HEK293 (cell line): Measurements from ENCODE around the gene ALG11.

Source experiments
- CTCF ChIA-PET: fragments of 350-600 bp; formaldehyde crosslinking; extraction: SDS; loops from one replicate; lab custom pipeline; 2021; ENCODE audit warnings: antibody characterized with exemption; lab: Yijun Ruan, JAX
- POLR2A ChIA-PET: fragments of 300-600 bp; formaldehyde crosslinking; extraction: SDS; loops from one replicate; lab custom pipeline; 2020; ENCODE audit warnings: antibody characterized with exemption, inconsistent platforms; lab: Yijun Ruan, JAX
- H3K27ac ChIP-seq: fragments of 200-500 bp; sonication (Bioruptor generic); 2 replicates; pipeline ENCODE4 v1.5.1; 2014; ENCODE audit warnings: low read depth, low read length, control low read depth, inconsistent platforms; ENCODE audit errors: extremely low read depth
- H3K36me3 ChIP-seq, 2 experiments: fragments of 200-500 bp in 1 of 2; sonication (Bioruptor generic) in 1 of 2; 1 replicate in 1 of 2; 2 replicates in 1 of 2; pipeline ENCODE4 v1.5.1; 2014 to 2017; ENCODE audit warnings: inconsistent platforms in 2 of 2, low read length in 2 of 2; ENCODE audit not compliant: control insufficient read depth in 2 of 2, insufficient read depth in 1 of 2
- H3K4me1 ChIP-seq: fragments of 200-500 bp; sonication (Bioruptor generic); 2 replicates; pipeline ENCODE4 v1.5.1; 2014; ENCODE audit warnings: mild to moderate bottlenecking, low read length, inconsistent platforms; ENCODE audit not compliant: control insufficient read depth, insufficient read depth
- H3K4me3 ChIP-seq: 2 replicates; pipeline ENCODE4 v1.5.1; 2011; ENCODE audit warnings: low read depth, mild to moderate bottlenecking, control low read depth, low read length, moderate library complexity
- H3K9me3 ChIP-seq: fragments of 200-500 bp; sonication (Bioruptor generic); 2 replicates; pipeline ENCODE4 v1.5.1; 2014; ENCODE audit warnings: low read depth, low read length, inconsistent platforms; ENCODE audit not compliant: control insufficient read depth, insufficient read depth
- EGR2 ChIP-seq: fragments of 450-650 bp; formaldehyde crosslinking; IDR thresholded peaks from 2 replicates; pipeline ENCODE4 v1.5.1; 2016; ENCODE audit warnings: low read depth, missing biosample characterization, missing genetic modification characterization
- GLIS2 ChIP-seq: fragments of 450-650 bp; formaldehyde crosslinking; IDR thresholded peaks from 2 replicates; pipeline ENCODE4 v1.5.1; 2016; ENCODE audit warnings: missing biosample characterization, missing genetic modification characterization
- HOXA7 ChIP-seq: sonication (generic); formaldehyde crosslinking; IDR thresholded peaks from 2 replicates; pipeline ENCODE4 v1.8.1; 2022; ENCODE audit warnings: missing genetic modification reagents, borderline replicate concordance
- HOXD13 ChIP-seq: sonication (generic); formaldehyde crosslinking; IDR thresholded peaks from 2 replicates; pipeline ENCODE4 v1.8.0; 2022; ENCODE audit warnings: missing genetic modification reagents, borderline replicate concordance
- KLF1 ChIP-seq: fragments of 450-650 bp; formaldehyde crosslinking; IDR thresholded peaks from 2 replicates; pipeline ENCODE4 v1.5.1; 2016; ENCODE audit warnings: missing biosample characterization, missing genetic modification characterization
- KLF7 ChIP-seq: fragments of 450-650 bp; formaldehyde crosslinking; IDR thresholded peaks from 2 replicates; pipeline ENCODE4 v1.5.1; 2016; ENCODE audit warnings: missing biosample characterization, missing genetic modification characterization, borderline replicate concordance
- SP2 ChIP-seq: fragments of 450-650 bp; formaldehyde crosslinking; IDR thresholded peaks from 2 replicates; pipeline ENCODE4 v1.5.1; 2016; ENCODE audit warnings: missing biosample characterization, missing genetic modification characterization
- ZBTB26 ChIP-seq: fragments of 450-650 bp; formaldehyde crosslinking; optimal IDR thresholded peaks from 2 replicates; pipeline ENCODE3; 2016; ENCODE audit warnings: missing biosample characterization, mild to moderate bottlenecking, missing genetic modification characterization
- ZBTB48 ChIP-seq: fragments of 450-650 bp; formaldehyde crosslinking; IDR thresholded peaks from 2 replicates; pipeline ENCODE4 v1.5.1; 2016; ENCODE audit warnings: missing biosample characterization, missing genetic modification characterization
- ZNF221 ChIP-seq: fragments of 450-650 bp; formaldehyde crosslinking; IDR thresholded peaks from 2 replicates; pipeline ENCODE4 v1.5.1; 2017; ENCODE audit warnings: missing biosample characterization, missing genetic modification characterization, borderline replicate concordance
- ZNF248 ChIP-seq: fragments of 450-650 bp; formaldehyde crosslinking; IDR thresholded peaks from 2 replicates; pipeline ENCODE4 v1.5.1; 2017; ENCODE audit warnings: missing biosample characterization, missing genetic modification characterization
- ZNF37A ChIP-seq: fragments of 450-650 bp; IDR thresholded peaks from 2 replicates; pipeline ENCODE4 v1.5.1; 2018; ENCODE audit warnings: missing biosample characterization, missing genetic modification characterization
- ZNF555 ChIP-seq: fragments of 450-650 bp; formaldehyde crosslinking; conservative IDR thresholded peaks from 2 replicates; pipeline ENCODE4 v1.5.1; 2017; ENCODE audit warnings: missing biosample characterization, mild to moderate bottlenecking, missing genetic modification characterization, inconsistent platforms
- ZNF561 ChIP-seq: fragments of 450-650 bp; IDR thresholded peaks from 2 replicates; pipeline ENCODE4 v1.5.1; 2018; ENCODE audit warnings: missing biosample characterization, missing genetic modification characterization, borderline replicate concordance
- ZNF654 ChIP-seq: fragments of 450-650 bp; formaldehyde crosslinking; IDR thresholded peaks from 2 replicates; pipeline ENCODE4 v1.5.1; 2016; ENCODE audit warnings: low read depth, missing biosample characterization, missing genetic modification characterization
- ZNF785 ChIP-seq: fragments of 450-650 bp; formaldehyde crosslinking; IDR thresholded peaks from 2 replicates; pipeline ENCODE4 v1.5.1; 2016; ENCODE audit warnings: missing biosample characterization, missing genetic modification characterization
- ZSCAN16 ChIP-seq: fragments of 450-650 bp; formaldehyde crosslinking; IDR thresholded peaks from 2 replicates; pipeline ENCODE4 v1.5.1; 2016; ENCODE audit warnings: missing biosample characterization, missing genetic modification characterization
- ZSCAN23 ChIP-seq: fragments of 450-650 bp; formaldehyde crosslinking; IDR thresholded peaks from 2 replicates; pipeline ENCODE4 v1.5.1; 2016; ENCODE audit warnings: missing biosample characterization, missing genetic modification characterization
- TF ChIP-seq, protein P1 (sequence below): fragments of 450-650 bp; formaldehyde crosslinking; IDR thresholded peaks from 2 replicates; pipeline ENCODE4 v1.5.1; 2016; ENCODE audit warnings: missing biosample characterization, missing genetic modification characterization
- TF ChIP-seq, protein P2 (sequence below): fragments of 450-650 bp; formaldehyde crosslinking; IDR thresholded peaks from 2 replicates; pipeline ENCODE4 v1.5.1; 2016; ENCODE audit warnings: missing biosample characterization, missing genetic modification characterization
- TF ChIP-seq, protein P3 (sequence below): fragments of 450-650 bp; formaldehyde crosslinking; IDR thresholded peaks from 2 replicates; pipeline ENCODE4 v1.5.1; 2016; ENCODE audit warnings: missing biosample characterization, missing genetic modification characterization

The ALG11 gene

GRCh38 chr13:51999921-52000320, 12.3 kb upstream of the ALG11 start:
- Histone ChIP-seq H3K36me3 (no peaks in the 10 kb centered on the region), H3K4me1 (peaks cover 14% of the 10 kb centered on the region), H3K9me3 (no peaks in the 10 kb centered on the region), H3K4me3 (no peak overlapping the region), H3K27ac (no peak overlapping the region)
- CTCF ChIA-PET, result interaction anchor here (1.0 to 2.6 kb wide), 3 partner anchors 8 to 127 kb away, joined by 3 to 16 read pairs (median 4); no protein-coding TSS in a partner anchor
- TF ChIP-seq ZNF785 (tag by site-specific recombination) (no peak), ZNF561 (tag by site-specific recombination) (no peak), ZBTB26 (no peak), ZNF221 (no peak), HOXA7 (CRISPR knock-in tag) (no peak), ZBTB48 (tag by site-specific recombination) (no peak), ZNF248 (no peak), HOXD13 (CRISPR knock-in tag) (no peak), KLF7 (tag by site-specific recombination) (no peak), ZNF555 (tag by site-specific recombination) (no peak), EGR2 (tag by site-specific recombination) (0 out of 2 replicates have a peak, but pooled peaks have one; percentile 21), GLIS2 (tag by site-specific recombination) (0 out of 2 replicates have a peak, but pooled peaks have one; percentile 49), KLF1 (tag by site-specific recombination) (no peak), ZNF654 (tag by site-specific recombination) (no peak), ZNF37A (no peak)
- TF ChIP-seq, protein P1, sequence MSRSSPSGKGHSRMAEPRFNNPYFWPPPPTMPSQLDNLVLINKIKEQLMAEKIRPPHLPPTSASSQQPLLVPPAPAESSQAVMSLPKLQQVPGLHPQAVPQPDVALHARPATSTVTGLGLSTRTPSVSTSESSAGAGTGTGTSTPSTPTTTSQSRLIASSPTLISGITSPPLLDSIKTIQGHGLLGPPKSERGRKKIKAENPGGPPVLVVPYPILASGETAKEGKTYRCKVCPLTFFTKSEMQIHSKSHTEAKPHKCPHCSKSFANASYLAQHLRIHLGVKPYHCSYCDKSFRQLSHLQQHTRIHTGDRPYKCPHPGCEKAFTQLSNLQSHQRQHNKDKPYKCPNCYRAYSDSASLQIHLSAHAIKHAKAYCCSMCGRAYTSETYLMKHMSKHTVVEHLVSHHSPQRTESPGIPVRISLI (tag by site-specific recombination), result no peak
- TF ChIP-seq, protein P2, sequence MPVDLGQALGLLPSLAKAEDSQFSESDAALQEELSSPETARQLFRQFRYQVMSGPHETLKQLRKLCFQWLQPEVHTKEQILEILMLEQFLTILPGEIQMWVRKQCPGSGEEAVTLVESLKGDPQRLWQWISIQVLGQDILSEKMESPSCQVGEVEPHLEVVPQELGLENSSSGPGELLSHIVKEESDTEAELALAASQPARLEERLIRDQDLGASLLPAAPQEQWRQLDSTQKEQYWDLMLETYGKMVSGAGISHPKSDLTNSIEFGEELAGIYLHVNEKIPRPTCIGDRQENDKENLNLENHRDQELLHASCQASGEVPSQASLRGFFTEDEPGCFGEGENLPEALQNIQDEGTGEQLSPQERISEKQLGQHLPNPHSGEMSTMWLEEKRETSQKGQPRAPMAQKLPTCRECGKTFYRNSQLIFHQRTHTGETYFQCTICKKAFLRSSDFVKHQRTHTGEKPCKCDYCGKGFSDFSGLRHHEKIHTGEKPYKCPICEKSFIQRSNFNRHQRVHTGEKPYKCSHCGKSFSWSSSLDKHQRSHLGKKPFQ, result no peak
- TF ChIP-seq, protein P3, sequence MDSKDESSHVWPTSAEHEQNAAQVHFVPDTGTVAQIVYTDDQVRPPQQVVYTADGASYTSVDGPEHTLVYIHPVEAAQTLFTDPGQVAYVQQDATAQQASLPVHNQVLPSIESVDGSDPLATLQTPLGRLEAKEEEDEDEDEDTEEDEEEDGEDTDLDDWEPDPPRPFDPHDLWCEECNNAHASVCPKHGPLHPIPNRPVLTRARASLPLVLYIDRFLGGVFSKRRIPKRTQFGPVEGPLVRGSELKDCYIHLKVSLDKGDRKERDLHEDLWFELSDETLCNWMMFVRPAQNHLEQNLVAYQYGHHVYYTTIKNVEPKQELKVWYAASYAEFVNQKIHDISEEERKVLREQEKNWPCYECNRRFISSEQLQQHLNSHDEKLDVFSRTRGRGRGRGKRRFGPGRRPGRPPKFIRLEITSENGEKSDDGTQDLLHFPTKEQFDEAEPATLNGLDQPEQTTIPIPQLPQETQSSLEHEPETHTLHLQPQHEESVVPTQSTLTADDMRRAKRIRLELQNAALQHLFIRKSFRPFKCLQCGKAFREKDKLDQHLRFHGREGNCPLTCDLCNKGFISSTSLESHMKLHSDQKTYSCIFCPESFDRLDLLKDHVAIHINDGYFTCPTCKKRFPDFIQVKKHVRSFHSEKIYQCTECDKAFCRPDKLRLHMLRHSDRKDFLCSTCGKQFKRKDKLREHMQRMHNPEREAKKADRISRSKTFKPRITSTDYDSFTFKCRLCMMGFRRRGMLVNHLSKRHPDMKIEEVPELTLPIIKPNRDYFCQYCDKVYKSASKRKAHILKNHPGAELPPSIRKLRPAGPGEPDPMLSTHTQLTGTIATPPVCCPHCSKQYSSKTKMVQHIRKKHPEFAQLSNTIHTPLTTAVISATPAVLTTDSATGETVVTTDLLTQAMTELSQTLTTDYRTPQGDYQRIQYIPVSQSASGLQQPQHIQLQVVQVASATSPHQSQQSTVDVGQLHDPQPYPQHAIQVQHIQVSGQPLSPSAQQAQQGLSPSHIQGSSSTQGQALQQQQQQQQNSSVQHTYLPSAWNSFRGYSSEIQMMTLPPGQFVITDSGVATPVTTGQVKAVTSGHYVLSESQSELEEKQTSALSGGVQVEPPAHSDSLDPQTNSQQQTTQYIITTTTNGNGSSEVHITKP (tag by site-specific recombination), result no peak
- POLR2A ChIA-PET, result no interaction called here

GRCh38 chr13:52001120-52001731, 11.0 kb upstream of the ALG11 start:
- TF ChIP-seq ZSCAN23 (no peak), ZNF561 (tag by site-specific recombination) (no peak), SP2 (tag by site-specific recombination) (no peak), ZBTB26 (peak; percentile 10), ZSCAN16 (no peak), ZNF654 (tag by site-specific recombination) (peak; percentile 51)
- Histone ChIP-seq H3K9me3 (no peaks in the 10 kb centered on the region), H3K4me1 (peaks cover 12% of the 10 kb centered on the region), H3K36me3 (no peaks in the 10 kb centered on the region), H3K27ac (no peak overlapping the region), H3K4me3 (no peak overlapping the region)
- ChIA-PET CTCF (interaction anchor here (0.6 to 2.6 kb wide), 10 partner anchors 9 to 561 kb away, joined by 3 to 16 read pairs (median 4); partner anchors contain the start of gene ALG11), POLR2A (no interaction called here)
